GM23338 (cell line): ENCODE measurements around the gene NIPAL1. TPM values are rescaled to one million over a fixed set of nuclear protein-coding genes. Genes with fewer than 3 reads are reported as not detected.
"Not testable (repeated sequence)": the region's sequence is repeated elsewhere in the genome, so short reads cannot be mapped to it uniquely, and the experiment has no call there.

ENCODE experiments used
- ATAC-seq: fragments of 200-7000 bp; cut with Tn5 transposase; 3 replicates; pipeline ENCODE4 v1.9.1; 2020
- DNase-seq: peaks from one replicate; pipeline ENCODE4 v3.0.0-alpha.2; 2015; ENCODE audit warnings: low spot score
- H2AFZ ChIP-seq: fragments of 200-600 bp; sonication (generic); 2 replicates; pipeline ENCODE4 v1.8.0; 2016; ENCODE audit warnings: antibody characterized with exemption, mild to moderate bottlenecking, moderate library complexity
- H3F3A ChIP-seq: fragments of 200-600 bp; sonication (generic); replicated peaks from 2 replicates; pipeline ENCODE4 v1.8.0; 2017; ENCODE audit warnings: antibody characterized with exemption, mixed run types, low read depth
- H3K27ac ChIP-seq: fragments of 200-600 bp; sonication (generic); 2 replicates; pipeline ENCODE4 v1.6.1; 2016; ENCODE audit warnings: low read depth
- H3K27me3 ChIP-seq: fragments of 200-600 bp; sonication (generic); 2 replicates; pipeline ENCODE4 v1.8.0; 2016; ENCODE audit warnings: mild to moderate bottlenecking, mixed run types, moderate library complexity; ENCODE audit not compliant: insufficient read depth
- H3K36me3 ChIP-seq: fragments of 200-600 bp; sonication (generic); 2 replicates; pipeline ENCODE4 v1.8.0; 2016; ENCODE audit warnings: mild to moderate bottlenecking; ENCODE audit not compliant: insufficient read depth
- H3K4me1 ChIP-seq: fragments of 200-600 bp; sonication (generic); 2 replicates; pipeline ENCODE4 v1.8.0; 2016; ENCODE audit warnings: mild to moderate bottlenecking, moderate library complexity; ENCODE audit not compliant: insufficient read depth
- H3K4me2 ChIP-seq: fragments of 200-600 bp; sonication (generic); 2 replicates; pipeline ENCODE4 v1.7.1; 2017; ENCODE audit warnings: mixed run types
- H3K4me3 ChIP-seq: fragments of 200-600 bp; sonication (generic); 2 replicates; pipeline ENCODE4 v1.6.1; 2016; ENCODE audit warnings: mixed run types
- H3K79me2 ChIP-seq: fragments of 200-600 bp; sonication (generic); replicated peaks from 2 replicates; pipeline ENCODE4 v1.8.0; 2017; ENCODE audit warnings: mild to moderate bottlenecking; ENCODE audit not compliant: insufficient read depth
- H3K9me2 ChIP-seq: fragments of 200-600 bp; sonication (generic); 2 replicates; pipeline ENCODE4 v1.8.0; 2017; ENCODE audit not compliant: insufficient read depth
- H4K20me1 ChIP-seq: fragments of 200-600 bp; sonication (generic); replicated peaks from 2 replicates; pipeline ENCODE4 v1.8.0; 2017; ENCODE audit warnings: mild to moderate bottlenecking; ENCODE audit not compliant: insufficient read depth
- H3K27ac Mint-ChIP-seq: 2 replicates; pipeline ENCODE4 v1.8.0; 2020; ENCODE audit warnings: inconsistent platforms, mild to moderate bottlenecking, moderate library complexity, mixed read lengths
- H3K27me3 Mint-ChIP-seq: 3 replicates; pipeline ENCODE4 v1.8.0; 2022; ENCODE audit warnings: low read depth, mild to moderate bottlenecking, moderate library complexity, mixed read lengths, inconsistent platforms; ENCODE audit not compliant: insufficient read depth, poor library complexity
- H3K36me3 Mint-ChIP-seq: 3 replicates; pipeline ENCODE4 v1.8.0; 2021; ENCODE audit warnings: low read depth, mild to moderate bottlenecking, inconsistent platforms, moderate library complexity, mixed read lengths
- H3K4me1 Mint-ChIP-seq: 3 replicates; pipeline ENCODE4 v1.8.0; 2020; ENCODE audit warnings: mild to moderate bottlenecking, inconsistent platforms, mixed read lengths
- H3K4me3 Mint-ChIP-seq: 3 replicates; pipeline ENCODE4 v1.8.0; 2021; ENCODE audit warnings: moderate library complexity, mild to moderate bottlenecking, inconsistent platforms, mixed read lengths
- H3K9me3 Mint-ChIP-seq: 3 replicates; pipeline ENCODE4 v1.8.0; 2020; ENCODE audit warnings: moderate library complexity, mild to moderate bottlenecking, inconsistent platforms, mixed read lengths
- CREB1 ChIP-seq: fragments of 250-450 bp; sonication (Bioruptor Pico); IDR thresholded peaks from 2 replicates; pipeline ENCODE4 v1.5.0; 2020; ENCODE audit warnings: low read depth, mild to moderate bottlenecking, moderate library complexity
- EZH2 ChIP-seq: fragments of 200-600 bp; sonication (generic); IDR thresholded peaks from one replicate; pipeline ENCODE4 v1.8.0; 2017; ENCODE audit warnings: antibody characterized with exemption, mild to moderate bottlenecking, low read depth; ENCODE audit not compliant: unreplicated experiment
- JUNB ChIP-seq: IDR thresholded peaks from one replicate; pipeline ENCODE4 v1.6.1; 2016; ENCODE audit warnings: antibody characterized with exemption; ENCODE audit not compliant: unreplicated experiment
- ZNF114 ChIP-seq: fragments of 250-450 bp; sonication (Bioruptor Pico); IDR thresholded peaks from 2 replicates; pipeline ENCODE4 v1.5.0; 2020; ENCODE audit warnings: mild to moderate bottlenecking, moderate library complexity
- ZNF331 ChIP-seq: fragments of 250-450 bp; sonication (Bioruptor Pico); IDR thresholded peaks from 2 replicates; pipeline ENCODE4 v1.5.0; 2020; ENCODE audit warnings: low read depth, mild to moderate bottlenecking, moderate library complexity
- ZNF462 ChIP-seq: fragments of 250-450 bp; sonication (Bioruptor Pico); IDR thresholded peaks from 2 replicates; pipeline ENCODE4 v1.5.0; 2020; ENCODE audit warnings: mild to moderate bottlenecking, moderate library complexity
- polyA plus RNA-seq: library from polyadenylated mRNA; unstranded; fragments of >200 nt; fragmentation: Nextera tagmentation; extraction: Ambion mirVana; gene quantifications from 2 replicates; pipeline ENCODE4 v1.2.1, GENCODE V29; 2016
- total RNA-seq: library from RNA; depleted of rRNA; stranded (reverse); fragments of >200 nt; shearing (Covaris generic); gene quantifications from 2 replicates; pipeline ENCODE4 v1.2.3, GENCODE V29; 2014

NIPAL1 gene
- total and polyA plus RNA-seq, 2 experiments from 2014 or later = 5.3 to 8.2 TPM

GRCh38 chr4:47990145-47990544 is 26.4 kb upstream of the NIPAL1 start:
- Mint-ChIP-seq H3K4me1 (no peaks in the 10 kb centered on the region), H3K36me3 (peaks cover 39% of the 10 kb centered on the region), H3K9me3 (peaks cover 51% of the 10 kb centered on the region), H3K27ac (no peak overlapping the region), H3K4me3 (no peak overlapping the region), H3K27me3 (no peaks in the 10 kb centered on the region)
- Histone ChIP-seq H4K20me1 (no peaks in the 10 kb centered on the region), H3K79me2 (no peaks in the 10 kb centered on the region), H3K27ac (no peak overlapping the region), H3K4me2 (no peak overlapping the region), H3F3A (no peaks in the 10 kb centered on the region), H3K9me2 (no peaks in the 10 kb centered on the region), H3K27me3 (no peaks in the 10 kb centered on the region), H3K36me3 (peaks cover 6% of the 10 kb centered on the region; the same call in 1 of the 2 replicates), H3K4me3 (no peak overlapping the region), H3K4me1 (no peaks in the 10 kb centered on the region), H2AFZ (no peak overlapping the region)
- TF ChIP-seq ZNF114 = no peak
- no peak for TF ChIP-seq ZNF331 (CRISPR knock-in tag)
- no peak for TF ChIP-seq EZH2
- TF ChIP-seq ZNF462 (CRISPR knock-in tag) = no peak
- no peak for TF ChIP-seq CREB1 (CRISPR knock-in tag)
- no peak for TF ChIP-seq JUNB
- peak; percentile 28 for DNase-seq
- ATAC-seq = no peak

DNA sequence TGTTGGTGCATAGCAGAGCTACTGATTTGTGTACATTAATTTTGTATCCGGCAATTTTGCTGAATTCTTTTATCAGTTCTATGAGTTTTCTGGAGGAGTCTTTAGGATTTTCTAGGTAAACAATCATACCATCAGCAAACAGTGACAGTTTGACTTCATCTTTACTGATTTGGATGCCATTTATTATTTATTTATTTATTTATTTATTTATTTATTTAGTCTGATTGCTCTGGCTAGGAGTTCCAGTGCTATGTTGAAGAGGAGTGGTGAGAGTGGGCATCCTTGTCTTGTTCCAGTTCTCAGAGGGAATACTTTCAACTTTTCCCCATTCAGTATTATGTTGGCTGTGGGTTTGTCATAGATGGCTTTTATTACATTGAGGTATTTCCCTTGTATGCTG is 24.1 kb upstream of the NIPAL1 start:
- H3K9me3 Mint-ChIP-seq = peaks cover 60% of the 10 kb centered on the region
- not testable (repeated sequence) for H3K27me3 Mint-ChIP-seq, H3K27ac ChIP-seq, H3K4me1 Mint-ChIP-seq, H4K20me1 ChIP-seq, H3K4me2 ChIP-seq, DNase-seq, H3K9me2 ChIP-seq, H3K27me3 ChIP-seq, H2AFZ ChIP-seq, H3K79me2 ChIP-seq, H3K4me1 ChIP-seq, H3K4me3 ChIP-seq, ATAC-seq, H3K27ac Mint-ChIP-seq, H3K4me3 Mint-ChIP-seq, H3F3A ChIP-seq
- H3K36me3 ChIP-seq = peaks cover 12% of the 10 kb centered on the region; the same call in 1 of the 2 replicates
- H3K36me3 Mint-ChIP-seq = peaks cover 48% of the 10 kb centered on the region
